Stimulated activated effector memory CD8-positive, alpha-beta T cell treated with anti-CD3 and anti-CD28 coated beads, Interleukin-12 subunit alpha, Interleukin-12 subunit beta, amount 100 ng/mL, for 72 hours (primary cell): ENCODE data around the gene RFX3.
A peak's percentile ranks its signal among the peaks of the same experiment; 100 is the strongest.

Experiments used
- ATAC-seq: fragments of 150-1000 bp; cut with Tn5 transposase; 2 replicates; pipeline ENCODE4 v1.10.0; 2021
- DNase-seq, 2 donors: peaks; one replicate each; pipeline ENCODE4 v3.0.0; 2021 to 2022; ENCODE audit warnings: low spot score in 2 of 2
- H3K27ac Mint-ChIP-seq: one replicate; pipeline ENCODE4 v1.8.0; 2022; ENCODE audit warnings: mild to moderate bottlenecking, mixed read lengths
- H3K36me3 Mint-ChIP-seq: one replicate; pipeline ENCODE4 v1.8.0; 2022; ENCODE audit warnings: mild to moderate bottlenecking, mixed read lengths
- H3K4me1 Mint-ChIP-seq: one replicate; pipeline ENCODE4 v1.8.0; 2022; ENCODE audit warnings: mixed read lengths
- H3K4me3 Mint-ChIP-seq: one replicate; pipeline ENCODE4 v1.8.0; 2022; ENCODE audit warnings: mild to moderate bottlenecking, mixed read lengths
- H3K9me3 Mint-ChIP-seq: one replicate; pipeline ENCODE4 v1.8.0; 2022; ENCODE audit warnings: mixed read lengths

The RFX3 gene

GRCh38 chr9:3502560-3503398, 23.0 kb downstream of the RFX3 start:
- Mint-ChIP-seq H3K36me3 (peaks cover 5% of the 10 kb centered on the region), H3K4me3 (no peak overlapping the region), H3K9me3 (no peaks in the 10 kb centered on the region), H3K4me1 (peaks cover 6% of the 10 kb centered on the region), H3K27ac (no peak overlapping the region)
- ATAC-seq = no peak
- no peak for DNase-seq

GRCh38 chr9:3500044-3500443, 25.8 kb downstream of the RFX3 start:
- Mint-ChIP-seq H3K4me3 (no peak overlapping the region), H3K36me3 (peaks cover 5% of the 10 kb centered on the region), H3K9me3 (no peaks in the 10 kb centered on the region), H3K27ac (no peak overlapping the region), H3K4me1 (peaks cover 6% of the 10 kb centered on the region)
- ATAC-seq (no peak), DNase-seq (no peak)

GRCh38 chr9:3498691-3499090, 27.1 kb downstream of the RFX3 start:
- DNase-seq (no peak), ATAC-seq (no peak)
- H3K9me3 Mint-ChIP-seq = peaks cover 2% of the 10 kb centered on the region
- peaks cover 5% of the 10 kb centered on the region for H3K36me3 Mint-ChIP-seq
- H3K4me3 Mint-ChIP-seq = no peak overlapping the region
- peaks cover 6% of the 10 kb centered on the region for H3K4me1 Mint-ChIP-seq
- H3K27ac Mint-ChIP-seq = no peak overlapping the region

- DNase-seq (no peak), ATAC-seq (no peak)
- H3K4me3 Mint-ChIP-seq = no peak overlapping the region
- no peak overlapping the region for H3K27ac Mint-ChIP-seq
- peaks cover 6% of the 10 kb centered on the region for H3K4me1 Mint-ChIP-seq
- peaks cover 3% of the 10 kb centered on the region for H3K9me3 Mint-ChIP-seq
- H3K36me3 Mint-ChIP-seq = peaks cover 5% of the 10 kb centered on the region
Observed at GRCh38 chr9:3497857-3498256, 27.9 kb downstream of the RFX3 start.

GRCh38 chr9:3497401-3497800, 28.4 kb downstream of the RFX3 start:
- H3K36me3 Mint-ChIP-seq = peaks cover 5% of the 10 kb centered on the region
- DNase-seq (no peak), ATAC-seq (no peak)
- H3K9me3 Mint-ChIP-seq = peaks cover 3% of the 10 kb centered on the region
- H3K4me1 Mint-ChIP-seq = peaks cover 6% of the 10 kb centered on the region
- no peak overlapping the region for H3K4me3 Mint-ChIP-seq
- no peak overlapping the region for H3K27ac Mint-ChIP-seq

GRCh38 chr9:3495855-3496254, 29.9 kb downstream of the RFX3 start:
- Mint-ChIP-seq H3K4me1 (peaks cover 13% of the 10 kb centered on the region), H3K4me3 (no peak overlapping the region), H3K9me3 (peaks cover 3% of the 10 kb centered on the region), H3K36me3 (peaks cover 4% of the 10 kb centered on the region), H3K27ac (no peak overlapping the region)
- no peak for ATAC-seq
- no peak for DNase-seq

- ATAC-seq (no peak), DNase-seq (no peak)
- Mint-ChIP-seq H3K4me3 (no peak overlapping the region), H3K9me3 (peaks cover 3% of the 10 kb centered on the region), H3K27ac (no peak overlapping the region), H3K4me1 (peaks cover 14% of the 10 kb centered on the region), H3K36me3 (peaks cover 4% of the 10 kb centered on the region)
Observed at GRCh38 chr9:3492214-3492613, 33.6 kb downstream of the RFX3 start.

- ATAC-seq = no peak
- H3K36me3 Mint-ChIP-seq = peaks cover 4% of the 10 kb centered on the region
- DNase-seq = no peak
- no peak overlapping the region for H3K27ac Mint-ChIP-seq
- peaks cover 14% of the 10 kb centered on the region for H3K4me1 Mint-ChIP-seq
- no peak overlapping the region for H3K4me3 Mint-ChIP-seq
- H3K9me3 Mint-ChIP-seq = peaks cover 3% of the 10 kb centered on the region
Observed at GRCh38 chr9:3491450-3491849, 34.4 kb downstream of the RFX3 start.

GRCh38 chr9:3490957-3491356, 34.8 kb downstream of the RFX3 start:
- Mint-ChIP-seq H3K36me3 (peaks cover 4% of the 10 kb centered on the region), H3K27ac (no peak overlapping the region), H3K9me3 (peaks cover 3% of the 10 kb centered on the region), H3K4me1 (peaks cover 14% of the 10 kb centered on the region), H3K4me3 (no peak overlapping the region)
- DNase-seq (no peak), ATAC-seq (no peak)

GRCh38 chr9:3482578-3482977, 43.2 kb downstream of the RFX3 start:
- Mint-ChIP-seq H3K4me3 (no peak overlapping the region), H3K36me3 (peaks cover 22% of the 10 kb centered on the region), H3K4me1 (peaks cover 30% of the 10 kb centered on the region), H3K9me3 (no peaks in the 10 kb centered on the region), H3K27ac (no peak overlapping the region)
- no peak for ATAC-seq
- no peak for DNase-seq

- ATAC-seq (no peak), DNase-seq (no peak)
- Mint-ChIP-seq H3K9me3 (no peaks in the 10 kb centered on the region), H3K4me1 (peaks cover 52% of the 10 kb centered on the region), H3K27ac (peak overlapping the region; percentile 94), H3K36me3 (peaks cover 22% of the 10 kb centered on the region), H3K4me3 (no peak overlapping the region)
Observed at GRCh38 chr9:3480353-3480655, 45.5 kb downstream of the RFX3 start.

GRCh38 chr9:3479514-3480352, 46.1 kb downstream of the RFX3 start:
- H3K9me3 Mint-ChIP-seq = no peaks in the 10 kb centered on the region
- DNase-seq (no peak), ATAC-seq (peak; percentile 80)
- peaks cover 57% of the 10 kb centered on the region for H3K4me1 Mint-ChIP-seq
- peaks cover 21% of the 10 kb centered on the region for H3K36me3 Mint-ChIP-seq
- H3K27ac Mint-ChIP-seq = peak overlapping the region; percentile 94
- no peak overlapping the region for H3K4me3 Mint-ChIP-seq

GRCh38 chr9:3478549-3478953, 47.2 kb downstream of the RFX3 start:
- H3K4me3 Mint-ChIP-seq = peak overlapping the region; percentile 69
- peak overlapping the region; percentile 94 for H3K27ac Mint-ChIP-seq
- peaks cover 13% of the 10 kb centered on the region for H3K36me3 Mint-ChIP-seq
- DNase-seq (no peak), ATAC-seq (peak; percentile 72)
- H3K9me3 Mint-ChIP-seq = no peaks in the 10 kb centered on the region
- peaks cover 62% of the 10 kb centered on the region for H3K4me1 Mint-ChIP-seq

- Mint-ChIP-seq H3K4me1 (peaks cover 62% of the 10 kb centered on the region), H3K9me3 (no peaks in the 10 kb centered on the region), H3K4me3 (peak overlapping the region; percentile 69), H3K36me3 (peaks cover 13% of the 10 kb centered on the region), H3K27ac (peak overlapping the region; percentile 94)
- ATAC-seq (peak; percentile 52), DNase-seq (no peak)
Observed at GRCh38 chr9:3477236-3477834, 48.5 kb downstream of the RFX3 start.

- DNase-seq = no peak
- peaks cover 6% of the 10 kb centered on the region for H3K36me3 Mint-ChIP-seq
- H3K9me3 Mint-ChIP-seq = no peaks in the 10 kb centered on the region
- peak overlapping the region; percentile 81 for H3K27ac Mint-ChIP-seq
- ATAC-seq = no peak
- peaks cover 61% of the 10 kb centered on the region for H3K4me1 Mint-ChIP-seq
- peak overlapping the region; percentile 34 for H3K4me3 Mint-ChIP-seq
Observed at GRCh38 chr9:3475300-3476020, 50.3 kb downstream of the RFX3 start.
